RPMI8226 (cell line): ENCODE measurements around the gene BCL11B.

Experiments
- DNase-seq: peaks from one replicate; pipeline ENCODE4 v3.0.0-alpha.2; 2015

Gene BCL11B

DNA sequence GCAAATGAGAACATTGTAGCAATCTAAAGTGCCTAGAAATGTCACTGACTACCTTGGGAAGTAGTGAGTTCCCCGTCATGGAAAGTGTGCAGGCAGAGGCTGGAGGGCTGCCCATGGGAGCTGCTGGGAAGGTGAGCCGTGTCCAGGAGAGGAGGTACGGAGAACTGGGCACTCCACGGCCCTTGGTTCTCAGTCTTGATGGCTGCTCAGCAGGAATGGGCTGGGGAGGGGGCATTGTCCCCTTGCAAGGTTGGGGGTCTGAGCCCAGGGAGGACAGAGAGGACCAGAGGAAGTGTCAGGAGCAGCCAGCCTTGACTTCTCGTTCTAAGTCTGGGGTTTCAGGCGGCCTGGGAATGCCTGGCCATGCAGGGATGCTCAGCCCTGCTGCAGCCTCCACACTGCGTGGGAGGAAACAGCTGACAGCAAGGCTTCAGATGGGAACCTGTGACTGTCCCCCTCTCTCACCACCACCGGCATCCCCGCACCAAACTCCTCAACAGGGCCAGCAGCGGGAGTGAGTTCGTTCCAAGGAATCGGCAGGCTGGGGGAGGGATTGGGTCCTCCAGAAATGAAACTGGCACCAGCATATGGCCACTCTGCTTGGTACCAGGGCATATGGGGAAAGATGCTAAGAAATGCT, 140.2 kb downstream of the BCL11B start:
- no peak for DNase-seq

DNA sequence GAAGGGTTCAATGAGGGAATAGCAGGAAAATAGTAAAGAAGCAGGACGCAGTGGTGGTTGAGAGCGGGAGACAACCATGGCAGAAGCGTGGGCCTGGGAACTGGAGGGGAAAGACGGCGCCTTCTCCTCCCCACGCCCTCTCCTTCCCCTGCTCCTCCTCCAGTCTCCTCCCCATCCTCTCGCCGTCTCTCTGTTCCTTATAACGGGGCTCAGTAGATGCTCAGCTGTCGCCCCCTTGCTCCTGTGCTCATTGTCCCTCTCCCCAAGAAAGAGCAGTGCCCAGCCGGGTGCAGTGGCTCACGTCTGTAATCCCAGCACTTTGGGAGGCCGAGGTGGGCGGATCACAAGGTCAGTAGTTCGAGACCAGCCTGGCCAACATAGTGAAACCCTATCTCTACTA, 142.0 kb downstream of the BCL11B start:
- no peak for DNase-seq

DNA sequence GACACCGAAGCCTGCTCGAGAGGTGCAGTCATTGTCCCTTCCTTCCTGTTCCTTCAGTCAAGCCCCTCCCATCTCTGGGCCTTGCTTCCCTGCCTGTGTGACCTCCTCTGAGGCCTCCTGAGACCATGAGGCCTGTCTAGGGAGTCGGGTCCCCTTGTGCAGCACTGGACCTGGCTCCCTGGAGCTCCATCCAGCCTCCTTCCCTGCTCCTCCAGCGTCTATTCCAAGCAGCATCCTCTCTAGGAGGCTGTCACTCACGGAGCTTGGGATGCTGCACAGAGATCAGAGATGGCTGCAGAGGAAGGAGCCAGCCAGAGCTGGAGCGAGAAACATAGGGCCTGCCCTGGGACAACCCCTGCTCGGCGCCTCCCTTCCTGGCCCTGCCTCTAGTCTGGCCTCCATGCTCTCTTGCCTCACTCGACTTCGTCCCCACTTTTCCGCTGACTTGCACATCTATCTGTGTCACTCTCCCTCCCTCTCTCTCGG, 142.7 kb downstream of the BCL11B start:
- no peak for DNase-seq

DNA sequence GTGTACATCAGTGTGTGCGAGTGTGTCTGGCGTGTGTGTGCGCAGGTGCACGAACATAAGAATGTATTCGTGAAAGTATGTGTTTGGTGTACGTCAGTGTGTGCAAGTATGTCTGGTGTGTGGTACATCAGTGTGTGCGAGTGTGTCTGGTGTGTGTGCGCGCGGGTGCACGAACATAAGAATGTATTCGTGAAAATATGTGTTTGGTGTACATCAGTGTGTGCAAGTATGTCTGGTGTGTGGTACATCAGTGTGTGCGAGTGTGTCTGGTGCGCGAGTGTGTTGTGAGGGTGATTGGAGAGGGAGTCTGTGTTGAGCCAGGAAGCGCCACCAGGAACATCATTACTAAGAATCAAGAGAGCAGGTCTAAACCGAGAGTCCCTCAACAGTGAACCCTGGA, 143.8 kb downstream of the BCL11B start:
- DNase-seq: no peak

DNA sequence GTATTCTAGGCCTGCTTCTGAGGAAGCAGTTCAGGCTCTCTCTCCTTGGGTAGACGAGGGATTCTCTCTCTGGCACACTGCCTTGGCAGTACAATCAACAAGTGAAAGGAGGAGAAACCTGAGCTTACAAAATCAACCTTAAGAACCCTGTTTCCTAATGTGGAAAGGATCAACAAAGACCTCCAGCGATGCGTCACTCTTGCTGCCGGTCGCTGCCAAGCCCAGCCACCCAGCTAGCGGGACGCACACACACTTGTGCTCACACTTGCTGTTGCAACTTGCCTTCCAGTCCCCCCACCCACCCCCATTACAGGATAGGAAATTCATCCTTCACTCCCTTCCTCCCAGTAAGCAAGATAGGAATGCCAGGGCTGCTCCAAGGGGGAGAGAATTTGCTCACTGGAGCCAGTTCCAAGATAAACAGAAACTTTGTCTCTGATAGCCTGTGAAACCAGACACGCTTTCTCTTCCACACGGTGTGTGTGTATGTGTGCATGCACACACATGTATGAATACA, 144.3 kb downstream of the BCL11B start:
- no peak for DNase-seq

DNA sequence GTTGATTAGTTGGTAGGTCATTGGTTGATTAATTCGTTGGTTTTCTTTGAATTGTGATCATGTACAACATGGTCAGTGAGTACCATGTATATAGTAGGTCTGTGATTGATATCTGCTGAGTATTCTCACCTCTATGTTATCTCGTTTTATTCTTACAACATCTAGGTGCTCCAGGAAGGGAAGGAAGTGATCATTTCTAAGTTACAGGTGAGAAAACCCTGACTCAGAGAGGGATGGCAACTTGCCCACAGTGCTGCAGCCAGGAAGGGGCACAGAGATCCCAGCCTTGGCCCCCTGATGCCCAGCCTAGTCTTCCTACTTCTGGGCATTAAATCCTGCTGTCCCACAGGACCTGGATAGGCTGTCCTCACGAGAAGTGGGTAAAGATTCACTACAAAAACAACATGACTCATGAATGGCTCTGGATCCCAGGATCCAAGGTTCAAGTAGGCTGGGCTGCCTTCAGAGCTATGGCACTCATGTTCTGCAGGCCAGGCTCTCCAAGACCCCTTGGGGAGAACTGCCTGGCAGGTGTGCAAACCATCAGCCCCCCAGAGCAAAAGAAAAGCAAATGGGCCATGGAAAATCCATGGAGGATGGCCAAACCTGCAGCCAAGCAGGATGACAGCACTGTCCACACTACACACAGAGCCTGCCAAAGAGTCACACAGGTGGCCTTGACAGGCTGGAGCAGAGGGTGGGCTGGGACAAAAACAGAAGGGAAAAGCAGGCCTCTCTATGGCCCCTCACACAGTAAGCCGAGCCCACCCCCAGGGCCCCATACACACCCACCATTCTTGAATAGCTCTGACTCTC, 146.2 kb downstream of the BCL11B start:
- no peak for DNase-seq

DNA sequence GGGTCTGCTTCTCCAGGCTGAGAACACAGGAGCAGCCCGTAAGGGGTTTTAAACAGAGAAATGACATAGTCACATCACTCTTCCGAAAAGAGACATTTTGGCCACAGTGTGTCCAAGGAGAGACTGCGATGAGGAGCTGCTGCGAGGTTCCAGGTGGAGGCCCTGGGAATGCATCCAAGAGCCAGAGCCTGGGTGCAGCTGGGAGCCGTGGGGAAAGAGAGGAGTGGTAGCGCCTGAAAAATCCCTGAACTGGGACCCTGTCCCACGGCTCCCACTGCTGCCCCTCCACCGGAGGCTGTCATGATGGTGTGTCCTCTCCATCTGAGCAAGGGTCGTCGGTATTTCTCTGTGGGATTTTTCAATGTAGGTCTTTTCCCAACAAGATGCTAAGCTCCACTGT, 146.9 kb downstream of the BCL11B start:
- DNase-seq: no peak

DNA sequence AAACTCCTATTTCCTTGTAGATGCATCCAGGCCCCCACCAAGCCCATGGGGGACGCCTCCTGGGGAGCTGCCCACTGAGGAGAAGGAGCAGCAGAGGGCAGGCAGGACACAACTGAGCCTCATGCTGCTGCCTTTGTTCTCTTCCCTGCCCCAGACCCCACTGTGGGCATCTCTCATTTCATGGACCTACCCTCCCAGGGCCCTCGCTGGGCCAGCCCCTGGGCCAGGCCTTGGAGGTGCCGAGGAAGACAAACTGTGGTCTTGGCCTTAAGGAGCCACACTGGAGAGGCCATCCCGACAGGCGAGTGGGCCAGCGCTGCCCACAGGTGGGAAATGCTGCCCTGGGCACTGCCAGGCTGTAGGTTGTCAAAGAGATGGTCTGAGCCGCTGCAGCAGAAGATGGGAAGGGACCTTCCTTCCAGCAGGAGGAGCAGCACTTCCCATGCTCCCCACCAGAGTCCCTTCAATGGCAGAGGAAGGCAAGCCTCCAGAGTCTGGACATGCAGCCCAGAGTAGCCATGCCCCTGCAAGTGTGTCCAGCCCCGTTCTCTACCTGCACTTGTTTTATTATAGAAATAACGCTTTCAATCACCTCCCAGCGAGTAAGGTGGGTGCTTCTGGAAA, 147.4 kb downstream of the BCL11B start:
- DNase-seq: no peak

DNA sequence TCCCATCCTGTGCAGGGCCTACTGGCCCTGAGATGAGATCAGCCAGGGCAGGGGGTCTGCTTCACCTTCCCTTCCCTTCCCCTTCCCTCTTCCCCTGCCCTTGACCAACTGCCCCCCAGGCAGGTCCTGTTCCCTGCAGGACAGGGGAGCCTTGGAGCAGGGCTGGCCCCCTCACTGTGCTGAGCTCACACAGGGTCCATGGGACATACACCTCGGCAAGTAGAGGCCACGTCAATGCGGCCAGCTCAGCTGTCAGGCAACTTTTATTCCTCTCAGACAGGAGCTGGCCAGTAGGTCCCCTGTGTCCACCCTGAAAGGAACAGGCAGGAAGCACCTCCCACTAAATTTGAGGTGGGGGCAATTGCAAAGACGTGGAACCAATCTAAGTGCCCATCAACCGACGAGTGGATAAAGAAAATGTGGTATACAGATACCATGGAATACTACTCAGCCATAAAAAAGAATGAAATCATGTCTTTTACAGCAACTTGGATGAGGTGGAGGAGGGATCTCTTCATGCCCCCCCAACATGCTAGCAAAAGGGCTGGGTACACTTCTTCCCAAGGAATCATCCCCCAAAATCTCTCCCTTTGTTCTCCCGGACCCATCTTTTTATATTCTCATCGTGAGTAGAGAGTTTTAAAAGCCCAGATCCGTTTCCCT, 148.7 kb downstream of the BCL11B start:
- DNase-seq: no peak

DNA sequence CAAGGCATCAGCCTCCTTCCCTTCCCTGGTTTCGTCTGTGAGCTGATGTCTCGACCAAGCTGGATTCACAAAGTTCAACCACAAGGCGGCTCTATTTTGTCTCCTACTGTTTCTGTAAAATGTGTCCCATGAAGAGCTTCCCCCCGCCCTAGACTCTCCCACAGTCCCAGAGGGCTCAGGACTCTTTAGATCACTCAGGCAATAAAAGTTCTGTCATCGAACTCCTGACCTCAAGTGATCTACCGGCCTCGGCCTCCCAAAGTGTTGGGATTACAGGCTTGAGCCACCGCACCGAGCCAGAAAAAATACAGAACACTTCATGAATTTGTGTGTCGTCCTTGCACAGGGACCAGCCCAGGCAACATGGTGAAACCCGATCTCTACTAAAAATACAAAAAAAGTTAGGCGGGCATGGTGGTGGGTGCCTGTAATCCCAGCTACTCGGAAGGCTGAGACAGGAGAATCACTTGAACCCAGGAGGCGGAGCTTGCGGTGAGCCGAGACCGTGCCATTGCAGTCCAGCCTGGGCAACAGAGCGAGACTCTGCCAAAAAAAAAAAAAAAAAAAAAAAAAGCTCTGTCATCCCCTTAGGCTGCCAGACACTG, 149.4 kb downstream of the BCL11B start:
- no peak for DNase-seq

DNA sequence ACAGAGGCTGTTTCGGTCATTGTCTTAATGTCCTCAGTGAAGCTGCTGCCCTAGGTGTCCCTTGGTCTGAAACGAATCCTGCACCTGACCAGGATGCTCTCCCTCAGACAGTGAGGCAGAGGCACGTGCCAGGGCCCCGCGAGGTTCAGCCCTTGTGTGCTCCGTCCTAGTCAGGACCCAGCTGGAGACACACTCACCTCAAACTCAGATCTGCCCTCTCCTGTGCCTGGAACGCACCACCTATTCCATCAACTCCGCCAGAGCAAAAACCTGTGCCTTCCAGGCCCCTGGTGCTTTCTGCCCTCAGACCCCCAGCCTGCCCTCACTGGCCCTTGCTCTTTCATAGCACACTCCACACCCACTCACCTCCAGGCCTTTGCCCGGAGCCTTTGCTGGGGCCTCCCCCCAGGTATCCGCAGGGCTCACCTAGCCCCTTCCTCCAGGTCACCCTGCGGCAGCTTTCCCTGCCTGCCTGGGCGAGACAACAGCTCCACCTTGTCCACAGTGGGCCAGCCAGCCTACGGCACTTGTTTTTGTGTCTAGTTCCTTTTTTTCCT, 150.6 kb downstream of the BCL11B start:
- no peak for DNase-seq

DNA sequence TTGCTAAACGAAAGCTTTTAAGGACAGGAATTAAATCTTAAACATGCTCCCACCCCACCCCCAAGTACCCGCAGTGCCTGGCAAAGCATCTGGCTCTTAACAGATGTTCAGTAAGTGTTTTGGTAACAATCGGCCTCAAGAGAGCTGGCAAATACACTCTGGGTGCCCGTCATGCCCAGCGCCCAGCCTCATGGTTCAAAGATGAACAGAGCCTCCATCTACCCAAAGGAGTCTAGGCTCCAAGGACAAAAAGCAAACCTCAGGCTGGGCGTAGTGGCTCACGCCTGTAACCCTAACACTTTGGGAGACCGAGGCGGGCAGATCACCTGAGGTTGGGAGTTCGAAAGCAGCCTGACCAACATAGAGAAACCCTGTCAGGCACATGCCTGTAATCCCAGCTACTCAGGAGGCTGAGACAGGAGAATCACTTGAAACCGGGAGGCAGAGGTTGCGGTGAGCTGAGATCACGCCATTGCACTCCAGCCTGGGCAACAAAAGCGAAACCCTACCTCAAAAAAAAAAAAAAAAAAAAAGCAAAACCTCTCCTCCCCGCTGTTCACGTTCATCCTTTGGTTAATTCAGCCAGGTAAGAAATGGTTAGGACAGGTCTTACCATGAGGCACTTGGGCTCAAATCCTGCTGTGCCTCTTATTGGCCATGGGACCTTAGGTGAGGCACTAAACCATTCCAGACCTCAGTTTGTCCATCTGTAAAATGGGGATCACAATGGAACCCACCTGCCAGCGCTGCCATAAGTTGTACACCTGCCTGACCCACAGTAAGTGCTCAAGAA, 151.3 kb downstream of the BCL11B start:
- no peak for DNase-seq

DNA sequence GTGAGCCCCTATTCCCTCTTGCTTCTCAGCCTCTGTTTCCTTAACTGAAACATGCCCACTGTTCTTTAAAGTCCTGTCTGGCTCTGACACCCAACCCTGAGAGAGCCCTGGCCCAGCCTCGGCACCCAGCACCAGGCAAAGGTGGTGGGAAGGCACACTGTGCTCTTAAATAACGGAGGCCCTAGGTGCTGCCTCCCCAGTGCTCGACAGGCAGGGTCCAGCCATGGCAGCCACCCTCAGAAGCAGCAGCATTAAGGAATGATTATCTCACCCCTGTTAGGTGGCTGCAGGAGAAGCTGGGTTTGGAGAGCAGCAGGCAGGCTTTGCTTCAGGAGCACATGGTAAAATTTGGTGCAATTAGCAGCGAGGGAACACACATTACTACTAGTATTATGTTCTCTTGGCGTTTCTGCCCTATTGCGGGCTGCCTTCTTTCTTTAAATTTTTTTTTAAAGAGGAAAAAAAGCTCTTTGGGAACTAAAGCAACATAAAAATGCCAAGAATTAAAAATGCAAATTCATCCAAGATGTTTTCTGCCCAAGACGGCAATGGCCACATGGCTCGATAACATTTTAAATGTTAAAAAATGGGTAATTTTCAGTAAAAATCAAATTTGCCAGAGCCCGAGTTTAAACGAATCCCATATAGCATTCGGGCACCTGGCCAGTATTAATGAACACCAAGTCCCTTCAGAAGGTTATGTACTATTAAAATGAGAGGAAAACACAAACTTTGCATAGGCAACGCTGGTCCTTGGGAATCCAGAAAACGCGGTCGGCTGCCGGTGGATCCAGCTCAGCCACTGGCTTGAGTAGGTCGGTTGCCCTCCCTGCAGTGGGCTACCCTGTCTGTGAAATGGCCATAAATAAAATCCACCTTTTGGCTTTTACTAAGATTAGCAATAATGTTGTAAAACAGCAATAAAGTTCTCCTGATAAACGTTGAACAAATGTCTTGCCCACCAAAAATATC, 152.2 kb downstream of the BCL11B start:
- no peak for DNase-seq
